Activated CD4-positive, alpha-beta memory T cell treated with anti-CD3 and anti-CD28 coated beads, Interleukin-2, amount 10 ng/mL, durations not matched to agents 7 days and 5 days (primary cell): ENCODE measurements around the gene CCDC102A. TPM values are rescaled to one million over a fixed set of nuclear protein-coding genes. Genes with fewer than 3 reads are reported as not detected.
"Not testable (repeated sequence)": the region's sequence is repeated elsewhere in the genome, so short reads cannot be mapped to it uniquely, and the experiment has no call there.

Experiments used
- CTCF ChIA-PET: fragments of 350-600 bp; sonication (Branson Sonifier 250); formaldehyde crosslinking; loops from one replicate; lab custom pipeline; 2021; ENCODE audit warnings: antibody characterized with exemption, inconsistent platforms; lab: Charles Lee
- POLR2A ChIA-PET: fragments of 350-600 bp; sonication (Branson Sonifier 250); formaldehyde crosslinking; loops from one replicate; lab custom pipeline; 2021; ENCODE audit warnings: antibody characterized with exemption; lab: Charles Lee
- DNase-seq: peaks from one replicate; pipeline ENCODE4 v3.0.0-alpha.2; 2020
- H3K27ac Mint-ChIP-seq: one replicate; pipeline ENCODE4 v1.8.0; 2021; ENCODE audit warnings: mild to moderate bottlenecking, mixed read lengths
- H3K27me3 Mint-ChIP-seq: one replicate; pipeline ENCODE4 v1.8.0; 2021; ENCODE audit warnings: mixed read lengths
- H3K36me3 Mint-ChIP-seq: one replicate; pipeline ENCODE4 v1.8.0; 2021; ENCODE audit warnings: low read depth, mixed read lengths
- H3K4me1 Mint-ChIP-seq: one replicate; pipeline ENCODE4 v1.8.0; 2021; ENCODE audit warnings: mixed read lengths
- H3K4me3 Mint-ChIP-seq: one replicate; pipeline ENCODE4 v1.8.0; 2021; ENCODE audit warnings: mild to moderate bottlenecking, mixed read lengths
- H3K9me3 Mint-ChIP-seq: one replicate; pipeline ENCODE4 v1.8.0; 2021; ENCODE audit warnings: mixed read lengths
- total RNA-seq, 2 experiments: library from RNA; stranded (reverse); gene quantifications; one replicate each; pipeline ENCODE4 v1.2.3, GENCODE V29; 2021

The CCDC102A gene
- total RNA-seq, 2 experiments from 2014 or later: 9.1 to 9.7 TPM

- Mint-ChIP-seq H3K4me1 (peaks cover 5% of the 10 kb centered on the region), H3K9me3 (peaks cover 12% of the 10 kb centered on the region), H3K4me3 (no peak overlapping the region), H3K27me3 (no peaks in the 10 kb centered on the region), H3K27ac (no peak overlapping the region), H3K36me3 (peaks cover 32% of the 10 kb centered on the region)
- DNase-seq: no peak
- CTCF ChIA-PET: interaction anchor here (0.6 kb wide), 1 partner anchor 14 kb away, joined by 3 read pairs; no protein-coding TSS in a partner anchor
- POLR2A ChIA-PET: interaction anchor here (1.4 kb wide), 1 partner anchor 26 kb away, joined by 3 read pairs; the partner anchor contains the start of gene CCDC102A
These were observed 26.5 kb upstream of the CCDC102A start for GRCh38 chr16:57562669-57563486.

DNA sequence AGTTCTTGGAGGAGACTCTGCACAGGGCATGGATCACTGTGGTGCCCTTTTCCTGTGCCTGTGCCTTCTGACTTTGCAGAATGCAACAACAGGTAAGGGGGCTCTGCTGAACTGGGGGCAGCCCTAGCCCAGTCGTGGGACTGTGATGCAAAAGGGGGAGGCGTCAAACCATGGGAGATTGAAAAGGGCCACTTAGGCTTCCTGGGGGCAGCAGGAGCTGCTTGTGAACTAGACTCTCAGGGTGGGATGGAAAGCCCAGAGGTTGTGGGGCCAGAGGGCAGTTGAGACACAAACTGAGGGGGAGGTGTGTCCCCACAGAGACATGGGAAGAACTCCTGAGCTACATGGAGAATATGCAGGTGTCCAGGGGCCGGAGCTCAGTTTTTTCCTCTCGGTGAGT is 25.7 kb upstream of the CCDC102A start:
- Mint-ChIP-seq H3K36me3 (peaks cover 37% of the 10 kb centered on the region), H3K4me1 (peaks cover 10% of the 10 kb centered on the region), H3K27me3 (no peaks in the 10 kb centered on the region), H3K4me3 (no peak overlapping the region), H3K9me3 (peaks cover 12% of the 10 kb centered on the region), H3K27ac (no peak overlapping the region)
- no peak for DNase-seq
- CTCF ChIA-PET: interaction anchor here (0.6 kb wide), 1 partner anchor 13 kb away, joined by 3 read pairs; no protein-coding TSS in a partner anchor
- POLR2A ChIA-PET: interaction anchor here (1.4 kb wide), 1 partner anchor 25 kb away, joined by 3 read pairs; the partner anchor contains the start of gene CCDC102A

- Mint-ChIP-seq H3K27me3 (no peaks in the 10 kb centered on the region), H3K27ac (no peak overlapping the region), H3K4me1 (peaks cover 8% of the 10 kb centered on the region), H3K9me3 (peaks cover 19% of the 10 kb centered on the region), H3K36me3 (peaks cover 44% of the 10 kb centered on the region), H3K4me3 (no peak overlapping the region)
- POLR2A ChIA-PET: interaction anchor here (1.0 to 1.3 kb wide), 2 partner anchors 17 to 21 kb away, joined by 3 to 4 read pairs; partner anchors contain the start of gene ADGRG5
- CTCF ChIA-PET: no interaction called here
- no peak for DNase-seq
These were observed 22.9 kb upstream of the CCDC102A start for GRCh38 chr16:57559072-57559790.

- Mint-ChIP-seq H3K4me3 (no peak overlapping the region), H3K9me3 (peaks cover 19% of the 10 kb centered on the region), H3K4me1 (peaks cover 10% of the 10 kb centered on the region), H3K27ac (no peak overlapping the region), H3K27me3 (peaks cover 2% of the 10 kb centered on the region), H3K36me3 (peaks cover 55% of the 10 kb centered on the region)
- POLR2A ChIA-PET: no interaction called here
- no peak for DNase-seq
- CTCF ChIA-PET: no interaction called here
These were observed 20.7 kb upstream of the CCDC102A start for GRCh38 chr16:57556941-57557541.

- H3K4me1 Mint-ChIP-seq: peaks cover 7% of the 10 kb centered on the region
- DNase-seq: no peak
- H3K4me3 Mint-ChIP-seq: no peak overlapping the region
- H3K27ac Mint-ChIP-seq: no peak overlapping the region
- H3K27me3 Mint-ChIP-seq: peaks cover 2% of the 10 kb centered on the region
- ChIA-PET POLR2A (no interaction called here), CTCF (interaction anchor here (1.0 kb wide), 1 partner anchor 13 kb away, joined by 3 read pairs; the partner anchor contains the start of gene ADGRG5)
- H3K36me3 Mint-ChIP-seq: peaks cover 55% of the 10 kb centered on the region
- H3K9me3 Mint-ChIP-seq: peaks cover 13% of the 10 kb centered on the region
These were observed 19.5 kb upstream of the CCDC102A start for GRCh38 chr16:57555831-57556230.

DNA sequence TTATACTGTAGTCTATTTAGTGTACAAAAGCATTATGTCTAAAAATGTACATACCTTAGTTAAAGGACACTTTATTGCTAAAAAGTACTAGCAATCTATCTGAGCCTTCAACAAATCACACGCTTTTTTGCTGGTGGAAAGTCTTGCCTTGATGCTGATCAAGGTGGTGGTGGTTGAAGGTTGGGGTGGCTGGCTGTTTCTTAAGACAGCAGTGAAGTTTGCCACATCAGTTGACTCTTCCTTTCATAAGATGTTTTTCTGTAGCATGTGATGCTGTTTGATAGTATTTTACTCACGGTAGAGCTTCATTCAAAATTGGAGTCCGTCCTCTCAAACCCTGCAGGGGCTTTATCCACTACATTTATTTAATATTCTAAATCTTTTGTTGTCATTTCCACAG is 14.7 kb upstream of the CCDC102A start:
- Mint-ChIP-seq H3K9me3 (peaks cover 5% of the 10 kb centered on the region), H3K27me3 (peaks cover 2% of the 10 kb centered on the region), H3K4me3 (no peak overlapping the region), H3K4me1 (peaks cover 17% of the 10 kb centered on the region), H3K27ac (no peak overlapping the region), H3K36me3 (peaks cover 44% of the 10 kb centered on the region)
- ChIA-PET CTCF (no interaction called here), POLR2A (no interaction called here)
- no peak for DNase-seq

GRCh38 chr16:57549730-57550129 is 13.4 kb upstream of the CCDC102A start:
- Mint-ChIP-seq H3K36me3 (peaks cover 38% of the 10 kb centered on the region), H3K4me1 (peaks cover 25% of the 10 kb centered on the region), H3K4me3 (no peak overlapping the region), H3K27ac (no peak overlapping the region), H3K27me3 (peaks cover 2% of the 10 kb centered on the region), H3K9me3 (no peaks in the 10 kb centered on the region)
- POLR2A ChIA-PET: no interaction called here
- CTCF ChIA-PET: interaction anchor here (0.6 kb wide), 1 partner anchor 259 kb away, joined by 5 read pairs; no protein-coding TSS in a partner anchor
- DNase-seq: no peak

DNA sequence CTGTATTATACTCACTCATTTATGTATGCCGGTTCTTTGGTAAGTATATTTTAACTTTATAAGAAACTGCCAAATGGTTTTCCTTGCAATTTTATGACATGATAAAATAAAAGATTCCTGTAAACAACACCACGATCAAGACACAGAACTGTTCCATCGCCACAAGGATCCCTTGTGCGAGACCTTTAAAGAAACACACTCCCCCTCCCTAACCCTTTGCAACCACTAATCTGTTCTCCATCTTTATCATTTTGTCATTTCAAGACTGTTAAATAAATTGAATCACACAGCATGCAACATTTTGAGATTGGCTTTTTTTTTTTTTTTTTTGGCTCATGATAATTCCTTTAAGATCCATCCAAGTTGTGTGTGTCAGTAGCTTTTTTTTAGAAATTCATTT is 12.0 kb upstream of the CCDC102A start:
- ChIA-PET CTCF (interaction anchor here (0.6 to 0.7 kb wide), 3 partner anchors 14 to 35 kb away, joined by 3 to 4 read pairs (median 3); no protein-coding TSS in a partner anchor), POLR2A (no interaction called here)
- H3K27me3 Mint-ChIP-seq: peaks cover 2% of the 10 kb centered on the region
- DNase-seq: no peak
- no peak overlapping the region for H3K4me3 Mint-ChIP-seq
- H3K4me1 Mint-ChIP-seq: peaks cover 38% of the 10 kb centered on the region
- H3K27ac Mint-ChIP-seq: no peak overlapping the region
- H3K9me3 Mint-ChIP-seq: no peaks in the 10 kb centered on the region
- H3K36me3 Mint-ChIP-seq: peaks cover 34% of the 10 kb centered on the region

DNA sequence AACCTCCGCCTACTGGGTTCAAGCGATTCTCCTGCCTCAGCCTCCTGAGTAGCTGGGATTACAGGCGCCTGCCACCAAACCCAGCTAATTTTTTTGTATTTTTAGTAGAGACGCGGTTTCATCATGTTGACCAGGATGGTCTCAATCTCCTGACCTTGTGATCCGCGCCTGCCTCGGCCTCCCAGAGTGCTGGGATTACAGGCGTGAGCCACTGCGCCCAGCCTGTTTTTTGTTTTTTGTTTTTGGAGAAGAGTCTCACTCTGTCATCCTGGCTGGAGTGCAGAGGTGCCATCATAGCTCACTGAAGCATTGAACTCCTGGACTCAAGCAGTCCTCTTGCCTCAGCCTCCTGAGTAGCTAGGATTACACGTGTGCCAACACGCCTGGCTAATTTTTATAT is 11.2 kb upstream of the CCDC102A start:
- H3K27me3 Mint-ChIP-seq, H3K27ac Mint-ChIP-seq, H3K4me3 Mint-ChIP-seq, DNase-seq, H3K9me3 Mint-ChIP-seq, POLR2A ChIA-PET: not testable (repeated sequence)
- Mint-ChIP-seq H3K36me3 (peaks cover 30% of the 10 kb centered on the region), H3K4me1 (peaks cover 42% of the 10 kb centered on the region)
- CTCF ChIA-PET: interaction anchor here (2.4 kb wide), 2 partner anchors 27 to 85 kb away, joined by 6 to 9 read pairs; partner anchors contain the start of gene POLR2C

DNA sequence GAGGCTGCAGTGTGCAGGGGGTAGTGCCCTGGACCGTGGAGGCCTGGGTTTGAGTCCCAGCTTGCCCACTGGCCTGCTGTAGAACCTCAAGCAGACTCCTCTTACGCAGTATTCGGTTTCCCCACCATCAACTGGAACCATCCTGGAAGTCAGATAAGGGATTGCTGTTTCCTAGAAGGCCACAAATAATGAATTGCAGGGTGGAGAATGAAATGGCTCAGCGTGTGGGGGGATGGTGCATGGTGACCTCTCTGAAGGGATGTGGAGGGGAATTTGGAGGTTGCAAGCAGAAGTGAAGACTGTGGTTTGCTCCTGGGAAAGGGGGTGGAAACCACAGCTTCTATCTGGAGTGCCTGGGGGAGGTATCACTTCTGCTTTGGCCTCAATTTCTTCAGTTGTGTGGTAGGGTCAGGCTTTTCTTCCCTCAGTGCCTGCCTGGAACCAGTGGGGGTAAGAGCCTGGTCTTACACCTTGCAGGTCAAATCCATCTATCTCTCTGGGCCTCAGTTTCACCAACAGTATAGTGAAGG is 7.8 kb upstream of the CCDC102A start:
- Mint-ChIP-seq H3K4me1 (peaks cover 63% of the 10 kb centered on the region), H3K9me3 (no peaks in the 10 kb centered on the region), H3K27me3 (no peaks in the 10 kb centered on the region), H3K27ac (peak overlapping the region; percentile 45), H3K4me3 (peak overlapping the region; percentile 72), H3K36me3 (peaks cover 10% of the 10 kb centered on the region)
- peak; percentile 16 for DNase-seq
- ChIA-PET POLR2A (no interaction called here), CTCF (interaction anchor here (2.4 kb wide), 1 partner anchor 32 kb away, joined by 5 read pairs; no protein-coding TSS in a partner anchor)

DNA sequence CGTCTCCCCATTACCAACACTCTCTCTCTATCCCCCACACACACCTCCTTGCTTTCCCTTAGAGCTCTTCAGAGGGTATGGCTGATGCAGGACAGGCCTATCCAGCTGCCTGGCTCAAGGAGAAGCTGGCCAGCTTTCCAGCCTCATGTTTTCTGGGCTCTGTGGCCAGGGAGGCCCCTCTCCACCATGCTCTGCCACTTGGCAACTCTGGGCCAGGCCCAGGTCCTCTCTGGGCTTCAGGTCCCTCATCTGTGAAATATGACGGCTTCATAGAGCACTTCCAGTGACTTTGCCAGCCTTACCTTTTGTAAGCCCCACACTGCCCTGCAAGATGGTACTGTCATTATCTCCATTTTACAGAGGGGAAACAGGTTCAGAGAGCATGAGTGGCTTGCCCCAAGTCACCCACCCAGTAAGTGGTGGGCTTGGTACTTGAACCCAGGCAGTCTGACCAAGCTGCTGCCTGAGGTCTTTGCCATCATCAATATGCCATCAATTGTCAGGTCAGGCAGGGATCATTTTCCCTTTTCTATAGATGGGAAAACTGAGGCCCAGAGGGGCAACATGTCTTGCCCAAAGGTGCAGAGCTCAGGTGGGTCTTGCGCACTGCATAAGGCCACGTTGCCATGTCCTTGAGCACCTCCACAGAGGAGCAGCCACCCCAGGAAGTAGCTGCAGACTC is 5.5 kb upstream of the CCDC102A start:
- ChIA-PET POLR2A (interaction anchor here (0.6 to 1.7 kb wide), 5 partner anchors 11 to 651 kb away, joined by 3 to 11 read pairs (median 3); partner anchors contain the start of gene KATNB1), CTCF (interaction anchor here (0.8 to 2.0 kb wide), 7 partner anchors 14 to 125 kb away, joined by 3 to 11 read pairs (median 5); no protein-coding TSS in a partner anchor)
- peaks cover 75% of the 10 kb centered on the region for H3K4me1 Mint-ChIP-seq
- DNase-seq: peak; percentile 15
- H3K4me3 Mint-ChIP-seq: peak overlapping the region; percentile 72
- peak overlapping the region; percentile 75 for H3K27ac Mint-ChIP-seq
- no peaks in the 10 kb centered on the region for H3K9me3 Mint-ChIP-seq
- H3K27me3 Mint-ChIP-seq: no peaks in the 10 kb centered on the region
- peaks cover 4% of the 10 kb centered on the region for H3K36me3 Mint-ChIP-seq
